Kidney (tissue), 14 donors: ENCODE data around the gene CARD14. TPM values are rescaled to one million over a fixed set of nuclear protein-coding genes. Genes with fewer than 3 reads are reported as not detected.

Experiments
- DNase-seq, 5 donors: peaks; one replicate each; pipeline ENCODE4 v3.0.0-alpha.2; 2013 to 2020
- FAIRE-seq: peaks from 2 replicates; lab custom pipeline; 2012; peaks lifted over from hg19 to GRCh38; lab: Jason Lieb, UNC
- H3K27ac ChIP-seq, 2 donors: one replicate each; pipeline ENCODE4 v1.7.0; 2013; ENCODE audit warnings: low read depth in 2 of 2, low read length in 2 of 2, inconsistent platforms in 1 of 2
- H3K27me3 ChIP-seq: one replicate; pipeline ENCODE4 v1.7.1; 2013; ENCODE audit warnings: low read length, inconsistent platforms; ENCODE audit not compliant: control insufficient read depth, insufficient read depth
- H3K36me3 ChIP-seq, 3 donors: one replicate each; pipeline versions ENCODE4 v1.7.0 to v1.7.1; 2013; ENCODE audit warnings: low read length in 3 of 3, control low read depth in 1 of 3, inconsistent platforms in 1 of 3; ENCODE audit not compliant: insufficient read depth in 3 of 3, control insufficient read depth in 2 of 3
- H3K4me1 ChIP-seq, 3 donors: one replicate each; pipeline versions ENCODE4 v1.7.0 to v1.7.1; 2013; ENCODE audit warnings: low read length in 3 of 3, inconsistent platforms in 1 of 3, low read depth in 1 of 3; ENCODE audit not compliant: control insufficient read depth in 2 of 3, insufficient read depth in 2 of 3
- H3K4me3 ChIP-seq, 3 donors: one replicate each; pipeline versions ENCODE4 v1.7.0 to v1.8.1; 2013; ENCODE audit warnings: low read length in 3 of 3, control low read depth in 1 of 3, inconsistent platforms in 1 of 3
- H3K9ac ChIP-seq, 3 donors: one replicate each; pipeline versions ENCODE4 v1.7.0 to v1.7.1; 2013; ENCODE audit warnings: low read length in 3 of 3, control low read depth in 1 of 3, inconsistent platforms in 1 of 3
- H3K9me3 ChIP-seq, 3 donors: one replicate each; pipeline versions ENCODE4 v1.7.0 to v1.7.1; 2013; ENCODE audit warnings: low read length in 3 of 3, control low read depth in 1 of 3, inconsistent platforms in 1 of 3; ENCODE audit not compliant: control insufficient read depth in 2 of 3, insufficient read depth in 1 of 3
- intact Hi-C: fragments of 100-400 bp; cut with DNase I; formaldehyde crosslinking; loops from one replicate; pipeline ENCODE4 v1.11.1; 2022
- polyA plus RNA-seq: library from polyadenylated mRNA; stranded (reverse); fragments of 350-450 nt; fragmentation: Illumina TruSeq; extraction: RNeasy Lipid Tissue Mini Kit (QIAGEN cat#74804); gene quantifications from one replicate; pipeline ENCODE4 v1.2.3, GENCODE V29; 2014; ENCODE audit warnings: low read depth, low replicate concordance; ENCODE audit not compliant: insufficient read depth
- total RNA-seq: library from RNA; stranded (reverse); fragmentation: NEBNext Ultra II Directional; extraction: Animal tissue kit (Norgen Biotek cat#: 25700); gene quantifications from one replicate; pipeline ENCODE4 v1.2.1, GENCODE V29; 2021
- TF ChIP-seq, protein P1 (sequence below): IDR thresholded peaks from 3 replicates; pipeline ENCODE4 v1.5.1; 2012; ENCODE audit warnings: mild to moderate bottlenecking, moderate library complexity, borderline replicate concordance; ENCODE audit not compliant: insufficient read depth; ENCODE audit errors: extremely low read depth
- donor health status: control.
- donor health status: control.
- donor health status: control.
- donor health status: control.
- donor health status: control.
- donor health status: DM: yes; HTN: yes; CAD: no.
- donor health status: Normal renal cell carcinoma (clear cell type).

CARD14 gene
- total and polyA plus RNA-seq, 2 donors from 2014 or later, result 0.17 to 1.7 TPM

GRCh38 chr17:80185968-80186367 is 16.1 kb downstream of the CARD14 start:
- TF ChIP-seq, protein P1, sequence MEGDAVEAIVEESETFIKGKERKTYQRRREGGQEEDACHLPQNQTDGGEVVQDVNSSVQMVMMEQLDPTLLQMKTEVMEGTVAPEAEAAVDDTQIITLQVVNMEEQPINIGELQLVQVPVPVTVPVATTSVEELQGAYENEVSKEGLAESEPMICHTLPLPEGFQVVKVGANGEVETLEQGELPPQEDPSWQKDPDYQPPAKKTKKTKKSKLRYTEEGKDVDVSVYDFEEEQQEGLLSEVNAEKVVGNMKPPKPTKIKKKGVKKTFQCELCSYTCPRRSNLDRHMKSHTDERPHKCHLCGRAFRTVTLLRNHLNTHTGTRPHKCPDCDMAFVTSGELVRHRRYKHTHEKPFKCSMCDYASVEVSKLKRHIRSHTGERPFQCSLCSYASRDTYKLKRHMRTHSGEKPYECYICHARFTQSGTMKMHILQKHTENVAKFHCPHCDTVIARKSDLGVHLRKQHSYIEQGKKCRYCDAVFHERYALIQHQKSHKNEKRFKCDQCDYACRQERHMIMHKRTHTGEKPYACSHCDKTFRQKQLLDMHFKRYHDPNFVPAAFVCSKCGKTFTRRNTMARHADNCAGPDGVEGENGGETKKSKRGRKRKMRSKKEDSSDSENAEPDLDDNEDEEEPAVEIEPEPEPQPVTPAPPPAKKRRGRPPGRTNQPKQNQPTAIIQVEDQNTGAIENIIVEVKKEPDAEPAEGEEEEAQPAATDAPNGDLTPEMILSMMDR, result no peak
- no peaks in the 10 kb centered on the region for H3K9me3 ChIP-seq
- DNase-seq (no peak), FAIRE-seq (no peak)
- H3K4me1 ChIP-seq, result peaks cover 0 to 2% (median 2%) of the 10 kb centered on the region in 3 donors
- no peaks in the 10 kb centered on the region for H3K27me3 ChIP-seq
- H3K27ac ChIP-seq, result no peak overlapping the region
- no peak overlapping the region for H3K4me3 ChIP-seq
- no peak overlapping the region for H3K9ac ChIP-seq
- H3K36me3 ChIP-seq, result no peaks in the 10 kb centered on the region
- intact Hi-C loops, result no loop called here

- TF ChIP-seq, protein P1, result no peak
- Histone ChIP-seq H3K27me3 (no peaks in the 10 kb centered on the region), H3K27ac (no peak overlapping the region), H3K4me3 (no peak overlapping the region), H3K9ac (no peak overlapping the region), H3K36me3 (no peaks in the 10 kb centered on the region), H3K9me3 (no peaks in the 10 kb centered on the region), H3K4me1 (peaks cover 0 to 7% (median 2%) of the 10 kb centered on the region in 3 donors)
- DNase-seq, result no peak
- FAIRE-seq, result no peak
- intact Hi-C loops, result no loop called here
These were observed 17.3 kb downstream of the CARD14 start for GRCh38 chr17:80187090-80187489.

- H3K27ac ChIP-seq, result no peak overlapping the region
- H3K4me3 ChIP-seq, result peak overlapping the region in 1 of 3 donors; percentile 13
- FAIRE-seq (no peak), DNase-seq (peak in 1 of 5 donors; percentile 87)
- H3K9me3 ChIP-seq, result no peaks in the 10 kb centered on the region
- H3K9ac ChIP-seq, result no peak overlapping the region
- no peaks in the 10 kb centered on the region for H3K27me3 ChIP-seq
- peaks cover 0 to 7% (median 2%) of the 10 kb centered on the region in 3 donors for H3K4me1 ChIP-seq
- intact Hi-C loops, result no loop called here
- H3K36me3 ChIP-seq, result no peaks in the 10 kb centered on the region
- TF ChIP-seq, protein P1, result no peak
These were observed 17.7 kb downstream of the CARD14 start for GRCh38 chr17:80187515-80187941.

DNA sequence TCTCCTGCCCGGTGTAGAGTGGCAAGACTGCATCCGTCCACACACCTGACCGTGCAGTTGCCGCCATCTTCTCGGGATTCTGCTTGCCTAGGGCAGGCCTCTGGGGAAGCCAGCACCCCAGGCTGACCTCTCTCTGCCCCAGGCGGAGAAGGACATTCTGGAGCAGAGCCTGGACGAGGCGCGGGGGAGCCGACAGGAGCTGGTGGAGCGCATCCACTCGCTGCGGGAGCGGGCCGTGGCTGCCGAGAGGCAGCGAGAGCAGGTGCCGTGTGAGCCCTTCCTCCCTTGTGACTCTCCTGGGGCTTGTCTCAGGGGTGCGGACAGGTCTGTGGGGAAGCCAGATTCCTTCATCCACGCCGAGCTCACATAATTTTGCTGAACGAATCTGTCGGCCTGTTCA is 19.8 kb downstream of the CARD14 start:
- FAIRE-seq, result no peak
- H3K9ac ChIP-seq, result no peak overlapping the region
- H3K27ac ChIP-seq, result no peak overlapping the region
- intact Hi-C loops, result no loop called here
- H3K36me3 ChIP-seq, result no peaks in the 10 kb centered on the region
- peak in 4 of 5 donors; percentile 71 to 77 (median 75) for DNase-seq
- H3K4me1 ChIP-seq, result peaks cover 0 to 7% (median 2%) of the 10 kb centered on the region in 3 donors
- no peaks in the 10 kb centered on the region for H3K27me3 ChIP-seq
- TF ChIP-seq, protein P1, result no peak
- peak overlapping the region in 1 of 3 donors; percentile 6 for H3K4me3 ChIP-seq
- H3K9me3 ChIP-seq, result no peaks in the 10 kb centered on the region
